Measurements from ENCODE around the gene RAP1GDS1.
"Not testable (repeated sequence)": the region's sequence is repeated elsewhere in the genome, so short reads cannot be mapped to it uniquely, and the experiment has no call there.

Gene RAP1GDS1

GRCh38 chr4:98421111-98421510, 159.9 kb downstream of the RAP1GDS1 start:
- in situ Hi-C loops (cut with HindIII; ENCODE audit: low sequenced_read_pairs), result no loop called here

GRCh38 chr4:98423009-98423408, 161.8 kb downstream of the RAP1GDS1 start:
- in situ Hi-C loops (cut with HindIII; ENCODE audit: low sequenced_read_pairs), result no loop called here

GRCh38 chr4:98430708-98431403, 169.7 kb downstream of the RAP1GDS1 start:
- in situ Hi-C loops (cut with HindIII; ENCODE audit: low sequenced_read_pairs), result no loop called here

GRCh38 chr4:98433691-98434090, 172.5 kb downstream of the RAP1GDS1 start:
- in situ Hi-C loops (cut with HindIII; ENCODE audit: low sequenced_read_pairs), result no loop called here

GRCh38 chr4:98434816-98435215, 173.6 kb downstream of the RAP1GDS1 start:
- in situ Hi-C loops (cut with HindIII; ENCODE audit: low sequenced_read_pairs), result no loop called here

- in situ Hi-C loops (cut with HindIII; ENCODE audit: low sequenced_read_pairs), result no loop called here
Observed at GRCh38 chr4:98444371-98444770, 183.2 kb downstream of the RAP1GDS1 start.

- in situ Hi-C loops (cut with HindIII; ENCODE audit: low sequenced_read_pairs), result no loop called here
Observed at GRCh38 chr4:98446499-98447375, 185.6 kb downstream of the RAP1GDS1 start.

GRCh38 chr4:98447648-98448047, 186.5 kb downstream of the RAP1GDS1 start:
- in situ Hi-C loops (cut with HindIII; ENCODE audit: low sequenced_read_pairs), result no loop called here

- in situ Hi-C loops (cut with HindIII; ENCODE audit: low sequenced_read_pairs), result no loop called here
Observed at GRCh38 chr4:98448908-98449307, 187.7 kb downstream of the RAP1GDS1 start.

- in situ Hi-C loops (cut with HindIII; ENCODE audit: low sequenced_read_pairs), result no loop called here
Observed at GRCh38 chr4:98452091-98452490, 190.9 kb downstream of the RAP1GDS1 start.

GRCh38 chr4:98457422-98457821, 196.2 kb downstream of the RAP1GDS1 start:
- in situ Hi-C loops (cut with HindIII; ENCODE audit: low sequenced_read_pairs), result not testable (repeated sequence)

- in situ Hi-C loops (cut with HindIII; ENCODE audit: low sequenced_read_pairs), result not testable (repeated sequence)
Observed at GRCh38 chr4:98461121-98461865, 200.1 kb downstream of the RAP1GDS1 start.

GRCh38 chr4:98462487-98462886, 201.3 kb downstream of the RAP1GDS1 start:
- in situ Hi-C loops (cut with HindIII; ENCODE audit: low sequenced_read_pairs), result no loop called here

- in situ Hi-C loops (cut with HindIII; ENCODE audit: low sequenced_read_pairs), result no loop called here
Observed at GRCh38 chr4:98466868-98467599, 205.8 kb downstream of the RAP1GDS1 start.

- in situ Hi-C loops (cut with HindIII; ENCODE audit: low sequenced_read_pairs), result no loop called here
Observed at GRCh38 chr4:98467627-98468072, 206.5 kb downstream of the RAP1GDS1 start.

- in situ Hi-C loops (cut with HindIII; ENCODE audit: low sequenced_read_pairs), result no loop called here
Observed at GRCh38 chr4:98468709-98469108, 207.5 kb downstream of the RAP1GDS1 start.

- in situ Hi-C loops (cut with HindIII; ENCODE audit: low sequenced_read_pairs), result no loop called here
Observed at GRCh38 chr4:98469771-98470170, 208.6 kb downstream of the RAP1GDS1 start.

- in situ Hi-C loops (cut with HindIII; ENCODE audit: low sequenced_read_pairs), result no loop called here
Observed at GRCh38 chr4:98470366-98470765, 209.2 kb downstream of the RAP1GDS1 start.

- in situ Hi-C loops (cut with HindIII; ENCODE audit: low sequenced_read_pairs), result no loop called here
Observed at GRCh38 chr4:98470831-98471230, 209.6 kb downstream of the RAP1GDS1 start.

GRCh38 chr4:98473046-98473445, 211.9 kb downstream of the RAP1GDS1 start:
- in situ Hi-C loops (cut with HindIII; ENCODE audit: low sequenced_read_pairs), result no loop called here

GRCh38 chr4:98474408-98474844, 213.2 kb downstream of the RAP1GDS1 start:
- in situ Hi-C loops (cut with HindIII; ENCODE audit: low sequenced_read_pairs), result no loop called here
